HG02973 (cell line): Measurements from ENCODE around the gene IFT122.
"Not testable (repeated sequence)": the region's sequence is repeated elsewhere in the genome, so short reads cannot be mapped to it uniquely, and the experiment has no call there.

Experiments used
- ATAC-seq: cut with Tn5 transposase; IDR thresholded peaks from one replicate; pipeline ENCODE4 v1.9.1; 2021; ENCODE audit warnings: moderate library complexity; ENCODE audit not compliant: unreplicated experiment

Gene IFT122

GRCh38 chr3:129515108-129515820, 75.2 kb downstream of the IFT122 start:
- ATAC-seq, result not testable (repeated sequence)

- ATAC-seq, result not testable (repeated sequence)
Observed at GRCh38 chr3:129515821-129516432, 75.9 kb downstream of the IFT122 start.

- ATAC-seq, result no peak
Observed at GRCh38 chr3:129517516-129517915, 77.5 kb downstream of the IFT122 start.

GRCh38 chr3:129518038-129518561, 78.1 kb downstream of the IFT122 start:
- no peak for ATAC-seq

- ATAC-seq, result no peak
Observed at GRCh38 chr3:129518581-129518980, 78.6 kb downstream of the IFT122 start.

GRCh38 chr3:129519449-129519848, 79.4 kb downstream of the IFT122 start:
- no peak for ATAC-seq

GRCh38 chr3:129519896-129520715, 80.1 kb downstream of the IFT122 start:
- ATAC-seq, result no peak

GRCh38 chr3:129520960-129521359, 80.9 kb downstream of the IFT122 start:
- no peak for ATAC-seq

- ATAC-seq, result no peak
Observed at GRCh38 chr3:129521611-129522010, 81.6 kb downstream of the IFT122 start.

- ATAC-seq, result no peak
Observed at GRCh38 chr3:129522953-129523352, 82.9 kb downstream of the IFT122 start.

- ATAC-seq, result no peak
Observed at GRCh38 chr3:129524081-129524480, 84.1 kb downstream of the IFT122 start.

- no peak for ATAC-seq
Observed at GRCh38 chr3:129525341-129525968, 85.4 kb downstream of the IFT122 start.

- peak; percentile 79 for ATAC-seq
Observed at GRCh38 chr3:129526121-129526900, 86.3 kb downstream of the IFT122 start.

GRCh38 chr3:129527262-129527661, 87.2 kb downstream of the IFT122 start:
- ATAC-seq, result no peak

- no peak for ATAC-seq
Observed at GRCh38 chr3:129528589-129529100, 88.6 kb downstream of the IFT122 start, which contains the start of gene RHO. Gene RHO, plus strand, starts transcription at chr3:129528639. Its CDS starts 95 bp downstream, at chr3:129528734.

- no peak for ATAC-seq
Observed at GRCh38 chr3:129529436-129530210, 89.6 kb downstream of the IFT122 start.

- no peak for ATAC-seq
Observed at GRCh38 chr3:129530251-129530791, 90.3 kb downstream of the IFT122 start.

- no peak for ATAC-seq
Observed at GRCh38 chr3:129530821-129531220, 90.8 kb downstream of the IFT122 start.

GRCh38 chr3:129531699-129532098, 91.7 kb downstream of the IFT122 start:
- ATAC-seq, result no peak
